Right atrium auricular region (tissue), 2 donors: ENCODE measurements around the gene ENG. TPM values are rescaled to one million over a fixed set of nuclear protein-coding genes. Genes with fewer than 3 reads are reported as not detected.

Experiments
- DNase-seq: peaks from one replicate; pipeline ENCODE4 v3.0.0-alpha.2; 2019; ENCODE audit warnings: low spot score
- H3K27ac ChIP-seq, 2 donors: fragments of 200-600 bp; sonication (generic); 1 replicate in 1 of 2; 2 replicates in 1 of 2; pipeline ENCODE4 v1.5.1; 2016 to 2019
- H3K27me3 ChIP-seq, 2 donors: fragments of 200-600 bp; sonication (generic); one replicate each; pipeline versions ENCODE4 v1.5.1 to v1.6.0; 2017 to 2019
- H3K36me3 ChIP-seq: fragments of 200-600 bp; sonication (generic); one replicate; pipeline ENCODE4 v1.5.1; 2016
- H3K4me1 ChIP-seq, 2 donors: fragments of 200-600 bp; sonication (generic); one replicate each; pipeline versions ENCODE4 v1.5.1 to v1.6.0; 2017 to 2019
- H3K4me3 ChIP-seq, 2 donors: fragments of 200-600 bp; sonication (generic); 1 replicate in 1 of 2; 2 replicates in 1 of 2; pipeline ENCODE4 v1.5.1; 2017 to 2019; ENCODE audit warnings: mild to moderate bottlenecking in 1 of 2, moderate library complexity in 1 of 2
- H3K9me3 ChIP-seq, 2 donors: fragments of 200-600 bp; sonication (generic); one replicate each; pipeline ENCODE4 v1.5.1; 2019
- total RNA-seq, 2 donors: library from RNA; depleted of rRNA; stranded (reverse); fragments of >200 nt; gene quantifications; one replicate each; pipeline ENCODE4 v1.1.0, GENCODE V29; 2016
- TF ChIP-seq, protein P1 (sequence below), 2 donors: fragments of 200-600 bp; sonication (generic); IDR thresholded peaks; one replicate each; pipeline ENCODE4 v1.5.1; 2019; ENCODE audit warnings: antibody characterized with exemption in 2 of 2

Gene ENG
- total RNA-seq, 2 donors from 2014 or later, result 142 to 511 TPM

GRCh38 chr9:127832248-127832647 is 22.2 kb downstream of the ENG start:
- TF ChIP-seq, protein P1, sequence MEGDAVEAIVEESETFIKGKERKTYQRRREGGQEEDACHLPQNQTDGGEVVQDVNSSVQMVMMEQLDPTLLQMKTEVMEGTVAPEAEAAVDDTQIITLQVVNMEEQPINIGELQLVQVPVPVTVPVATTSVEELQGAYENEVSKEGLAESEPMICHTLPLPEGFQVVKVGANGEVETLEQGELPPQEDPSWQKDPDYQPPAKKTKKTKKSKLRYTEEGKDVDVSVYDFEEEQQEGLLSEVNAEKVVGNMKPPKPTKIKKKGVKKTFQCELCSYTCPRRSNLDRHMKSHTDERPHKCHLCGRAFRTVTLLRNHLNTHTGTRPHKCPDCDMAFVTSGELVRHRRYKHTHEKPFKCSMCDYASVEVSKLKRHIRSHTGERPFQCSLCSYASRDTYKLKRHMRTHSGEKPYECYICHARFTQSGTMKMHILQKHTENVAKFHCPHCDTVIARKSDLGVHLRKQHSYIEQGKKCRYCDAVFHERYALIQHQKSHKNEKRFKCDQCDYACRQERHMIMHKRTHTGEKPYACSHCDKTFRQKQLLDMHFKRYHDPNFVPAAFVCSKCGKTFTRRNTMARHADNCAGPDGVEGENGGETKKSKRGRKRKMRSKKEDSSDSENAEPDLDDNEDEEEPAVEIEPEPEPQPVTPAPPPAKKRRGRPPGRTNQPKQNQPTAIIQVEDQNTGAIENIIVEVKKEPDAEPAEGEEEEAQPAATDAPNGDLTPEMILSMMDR (IDR thresholded peaks at IDR 0.05), result no peak
- no peak for DNase-seq
- H3K4me3 ChIP-seq, result no peak overlapping the region
- H3K27ac ChIP-seq, result peak overlapping the region; percentile 90 to 91
- peaks cover 0 to 89% of the 10 kb centered on the region in 2 donors for H3K4me1 ChIP-seq
- no peaks in the 10 kb centered on the region for H3K9me3 ChIP-seq
- H3K36me3 ChIP-seq, result peaks cover 5% of the 10 kb centered on the region
- no peaks in the 10 kb centered on the region for H3K27me3 ChIP-seq

DNA sequence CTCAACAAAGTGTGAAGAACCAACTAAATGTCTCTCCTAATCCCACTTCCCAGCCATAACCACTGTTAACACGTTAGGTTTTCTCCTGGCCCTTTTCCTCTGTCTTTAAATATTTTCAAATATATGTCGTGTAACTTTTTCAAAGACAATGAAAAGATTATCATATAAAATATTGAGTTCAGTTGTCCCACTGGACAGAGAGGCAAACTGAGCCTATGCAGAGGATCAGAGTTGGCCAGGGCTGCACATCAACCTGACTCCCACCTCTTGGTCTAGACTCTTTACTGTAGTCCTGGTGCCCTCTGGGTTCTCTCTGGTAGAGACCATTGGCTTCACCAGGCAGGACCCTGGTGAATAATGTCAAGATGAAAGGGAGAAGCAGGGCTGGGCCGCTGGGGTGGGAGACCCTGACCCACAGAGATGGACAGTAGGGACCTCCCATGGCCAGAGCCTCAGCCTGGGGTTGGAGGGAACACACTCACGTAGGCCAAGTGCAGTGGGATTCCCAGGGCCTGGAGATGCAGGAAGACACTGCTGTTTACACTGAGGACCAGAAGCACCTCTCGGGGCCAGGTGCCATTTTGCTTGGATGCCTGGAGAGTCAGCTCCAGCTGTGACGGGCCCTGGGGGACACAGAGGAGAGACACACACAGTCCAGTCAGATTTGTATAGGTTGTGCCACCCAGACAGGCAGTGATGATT is 25.1 kb downstream of the ENG start:
- H3K36me3 ChIP-seq, result peaks cover 31% of the 10 kb centered on the region
- H3K4me3 ChIP-seq, result no peak overlapping the region
- no peaks in the 10 kb centered on the region for H3K9me3 ChIP-seq
- H3K27ac ChIP-seq, result peak overlapping the region; percentile 85 to 90
- peaks cover 0 to 79% of the 10 kb centered on the region in 2 donors for H3K4me1 ChIP-seq
- TF ChIP-seq, protein P1 (IDR thresholded peaks at IDR 0.05), result no peak
- H3K27me3 ChIP-seq, result no peaks in the 10 kb centered on the region
- DNase-seq, result no peak

GRCh38 chr9:127828262-127829031 is 26.0 kb downstream of the ENG start:
- Histone ChIP-seq H3K27ac (peak overlapping the region; percentile 85 to 90), H3K4me1 (peaks cover 0 to 72% of the 10 kb centered on the region in 2 donors), H3K9me3 (no peaks in the 10 kb centered on the region), H3K4me3 (peak overlapping the region; percentile 10 to 36), H3K36me3 (peaks cover 40% of the 10 kb centered on the region), H3K27me3 (no peaks in the 10 kb centered on the region)
- TF ChIP-seq, protein P1 (IDR thresholded peaks at IDR 0.05), result no peak
- DNase-seq, result peak; percentile 97

GRCh38 chr9:127826253-127826913 is 28.1 kb downstream of the ENG start:
- H3K9me3 ChIP-seq, result no peaks in the 10 kb centered on the region
- peak overlapping the region; percentile 1 to 85 for H3K27ac ChIP-seq
- H3K4me3 ChIP-seq, result no peak overlapping the region
- TF ChIP-seq, protein P1 (IDR thresholded peaks at IDR 0.05), result no peak
- peaks cover 44% of the 10 kb centered on the region for H3K36me3 ChIP-seq
- no peak for DNase-seq
- no peaks in the 10 kb centered on the region for H3K27me3 ChIP-seq
- peaks cover 0 to 51% of the 10 kb centered on the region in 2 donors for H3K4me1 ChIP-seq

DNA sequence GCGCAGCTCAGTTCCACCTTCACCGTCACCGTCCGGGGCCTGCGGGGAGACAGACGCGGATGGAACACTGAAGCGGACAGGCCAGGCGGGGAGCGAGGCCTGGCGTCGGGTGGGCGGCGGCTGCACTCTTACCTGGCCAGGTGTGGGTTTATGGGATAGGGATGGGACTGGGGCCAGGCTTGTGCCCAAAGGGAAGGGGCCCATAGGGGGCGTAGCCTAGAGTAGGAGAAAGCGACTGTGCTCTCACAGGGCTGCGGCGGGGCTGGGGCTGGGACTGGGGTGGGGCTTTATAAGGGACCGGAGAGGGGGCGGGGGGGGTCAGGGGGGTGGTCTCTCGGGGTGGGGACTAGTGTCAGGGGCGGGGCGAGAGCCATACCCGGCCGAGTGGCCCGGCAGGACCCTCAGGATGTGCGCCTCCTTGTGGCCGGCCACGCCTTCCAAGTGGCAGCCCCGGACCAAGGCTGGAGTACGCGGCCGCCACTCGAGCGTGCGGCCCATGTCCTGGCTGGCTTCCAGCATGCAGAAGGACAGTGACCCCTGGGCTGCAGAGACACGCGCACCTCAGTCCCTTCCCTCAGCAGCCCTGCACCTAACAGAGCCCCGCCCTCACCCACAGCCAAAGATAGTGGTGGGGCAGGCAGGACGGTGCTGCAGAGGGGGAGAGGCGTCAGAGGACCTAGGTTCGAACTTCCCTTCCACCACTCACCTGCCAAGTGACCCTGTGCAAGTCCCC is 29.0 kb downstream of the ENG start:
- TF ChIP-seq, protein P1 (IDR thresholded peaks at IDR 0.05), result peak; percentile 38 to 64
- DNase-seq, result no peak
- Histone ChIP-seq H3K27me3 (no peaks in the 10 kb centered on the region), H3K36me3 (peaks cover 53% of the 10 kb centered on the region), H3K27ac (peak overlapping the region; percentile 40 to 85), H3K9me3 (no peaks in the 10 kb centered on the region), H3K4me3 (no peak overlapping the region), H3K4me1 (peaks cover 0 to 49% of the 10 kb centered on the region in 2 donors)
